Activated CD4-positive, alpha-beta T cell treated with anti-CD3 and anti-CD28 coated beads, Interleukin-2, amount 10 ng/mL, durations not matched to agents 7 days and 5 days (primary cell): Measurements from ENCODE around the gene GLB1L3. TPM values are rescaled to one million over a fixed set of nuclear protein-coding genes. Genes with fewer than 3 reads are reported as not detected.
"Not testable (repeated sequence)": the region's sequence is repeated elsewhere in the genome, so short reads cannot be mapped to it uniquely, and the experiment has no call there.

Experiments
- CTCF ChIA-PET: fragments of 350-600 bp; sonication (Branson Sonifier 250); formaldehyde crosslinking; loops from one replicate; lab custom pipeline; 2021; ENCODE audit warnings: antibody characterized with exemption; lab: Charles Lee
- POLR2A ChIA-PET: fragments of 350-600 bp; sonication (Branson Sonifier 250); formaldehyde crosslinking; loops from one replicate; lab custom pipeline; 2021; ENCODE audit warnings: antibody characterized with exemption; lab: Charles Lee
- DNase-seq: peaks from one replicate; pipeline ENCODE4 v3.0.0-alpha.2; 2020
- H3K27ac Mint-ChIP-seq: one replicate; pipeline ENCODE4 v1.8.0; 2021; ENCODE audit warnings: mild to moderate bottlenecking, moderate library complexity, mixed read lengths
- H3K27me3 Mint-ChIP-seq: one replicate; pipeline ENCODE4 v1.8.0; 2021; ENCODE audit warnings: mixed read lengths
- H3K36me3 Mint-ChIP-seq: one replicate; pipeline ENCODE4 v1.8.0; 2021; ENCODE audit warnings: low read depth, mixed read lengths
- H3K4me1 Mint-ChIP-seq: one replicate; pipeline ENCODE4 v1.8.0; 2021; ENCODE audit warnings: mixed read lengths
- H3K4me3 Mint-ChIP-seq: one replicate; pipeline ENCODE4 v1.8.0; 2021; ENCODE audit warnings: mild to moderate bottlenecking, moderate library complexity, mixed read lengths
- H3K9me3 Mint-ChIP-seq: one replicate; pipeline ENCODE4 v1.8.0; 2021; ENCODE audit warnings: mixed read lengths
- total RNA-seq, 2 experiments: library from RNA; stranded (reverse); gene quantifications; one replicate each; pipeline ENCODE4 v1.2.3, GENCODE V29; 2021

Gene GLB1L3
- total RNA-seq, 2 experiments from 2014 or later: 6.8 to 7.2 TPM

GRCh38 chr11:134294664-134295063 lies 18.5 kb downstream of the GLB1L3 start:
- Mint-ChIP-seq H3K36me3 (peaks cover 5% of the 10 kb centered on the region), H3K9me3 (no peaks in the 10 kb centered on the region), H3K27me3 (no peaks in the 10 kb centered on the region), H3K4me1 (no peaks in the 10 kb centered on the region), H3K4me3 (no peak overlapping the region), H3K27ac (no peak overlapping the region)
- no peak for DNase-seq
- POLR2A ChIA-PET: no interaction called here
- CTCF ChIA-PET: interaction anchor here (2.1 kb wide), 1 partner anchor 18 kb away, joined by 11 read pairs; the partner anchor contains the start of gene GLB1L3

- ChIA-PET CTCF (no interaction called here), POLR2A (no interaction called here)
- peaks cover 4% of the 10 kb centered on the region for H3K36me3 Mint-ChIP-seq
These were observed 36.0 kb downstream of the GLB1L3 start for GRCh38 chr11:134312223-134312622.

GRCh38 chr11:134312807-134313206 lies 36.6 kb downstream of the GLB1L3 start:
- POLR2A ChIA-PET: no interaction called here

More at GRCh38 chr11:134312223-134312622, 36.0 kb downstream of the GLB1L3 start:
- Mint-ChIP-seq H3K9me3 (peaks cover 3% of the 10 kb centered on the region), H3K27ac (no peak overlapping the region), H3K4me1 (no peaks in the 10 kb centered on the region), H3K4me3 (no peak overlapping the region), H3K27me3 (no peaks in the 10 kb centered on the region)
- no peak for DNase-seq

GRCh38 chr11:134313379-134313778 lies 37.2 kb downstream of the GLB1L3 start:
- H3K4me1 Mint-ChIP-seq: no peaks in the 10 kb centered on the region
- no peaks in the 10 kb centered on the region for H3K27me3 Mint-ChIP-seq
- no peak overlapping the region for H3K27ac Mint-ChIP-seq
- no peak for DNase-seq
- peaks cover 12% of the 10 kb centered on the region for H3K9me3 Mint-ChIP-seq
- CTCF ChIA-PET: no interaction called here
- no peak overlapping the region for H3K4me3 Mint-ChIP-seq
- POLR2A ChIA-PET: no interaction called here
- H3K36me3 Mint-ChIP-seq: peaks cover 4% of the 10 kb centered on the region

More at GRCh38 chr11:134312807-134313206, 36.6 kb downstream of the GLB1L3 start:
- Mint-ChIP-seq H3K9me3 (peaks cover 9% of the 10 kb centered on the region), H3K4me1 (no peaks in the 10 kb centered on the region), H3K4me3 (no peak overlapping the region), H3K36me3 (peaks cover 5% of the 10 kb centered on the region), H3K27me3 (no peaks in the 10 kb centered on the region), H3K27ac (no peak overlapping the region)
- CTCF ChIA-PET: no interaction called here
- DNase-seq: no peak

- no peaks in the 10 kb centered on the region for H3K4me1 Mint-ChIP-seq
- no peak overlapping the region for H3K4me3 Mint-ChIP-seq
- H3K27me3 Mint-ChIP-seq: no peaks in the 10 kb centered on the region
- no peak for DNase-seq
- peaks cover 12% of the 10 kb centered on the region for H3K9me3 Mint-ChIP-seq
- ChIA-PET POLR2A (no interaction called here), CTCF (no interaction called here)
- H3K36me3 Mint-ChIP-seq: peaks cover 8% of the 10 kb centered on the region
- no peak overlapping the region for H3K27ac Mint-ChIP-seq
These were observed 37.8 kb downstream of the GLB1L3 start for GRCh38 chr11:134313821-134314607.

- no peak for DNase-seq
- peaks cover 21% of the 10 kb centered on the region for H3K36me3 Mint-ChIP-seq
- CTCF ChIA-PET: interaction anchor here (0.7 kb wide), 1 partner anchor 41 kb away, joined by 3 read pairs; no protein-coding TSS in a partner anchor
- H3K27ac Mint-ChIP-seq: no peak overlapping the region
- H3K4me1 Mint-ChIP-seq: no peaks in the 10 kb centered on the region
- H3K9me3 Mint-ChIP-seq: peaks cover 25% of the 10 kb centered on the region
- POLR2A ChIA-PET: no interaction called here
- H3K4me3 Mint-ChIP-seq: no peak overlapping the region
- H3K27me3 Mint-ChIP-seq: no peaks in the 10 kb centered on the region
These were observed 40.9 kb downstream of the GLB1L3 start for GRCh38 chr11:134317103-134317502.

- POLR2A ChIA-PET, H3K4me3 Mint-ChIP-seq, H3K27ac Mint-ChIP-seq, H3K4me1 Mint-ChIP-seq, H3K27me3 Mint-ChIP-seq, CTCF ChIA-PET, DNase-seq: not testable (repeated sequence)
- peaks cover 25% of the 10 kb centered on the region for H3K9me3 Mint-ChIP-seq
- peaks cover 21% of the 10 kb centered on the region for H3K36me3 Mint-ChIP-seq
These were observed 45.2 kb downstream of the GLB1L3 start for GRCh38 chr11:134321373-134321772.

GRCh38 chr11:134322553-134322952 lies 46.4 kb downstream of the GLB1L3 start:
- Mint-ChIP-seq H3K9me3 (peaks cover 19% of the 10 kb centered on the region), H3K27ac (no peak overlapping the region), H3K4me1 (no peaks in the 10 kb centered on the region)

GRCh38 chr11:134328433-134328832 lies 52.3 kb downstream of the GLB1L3 start:
- Mint-ChIP-seq H3K9me3 (no peaks in the 10 kb centered on the region), H3K27me3 (peaks cover 36% of the 10 kb centered on the region), H3K36me3 (no peaks in the 10 kb centered on the region), H3K4me3 (no peak overlapping the region), H3K4me1 (peaks cover 12% of the 10 kb centered on the region), H3K27ac (no peak overlapping the region)
- CTCF ChIA-PET: no interaction called here
- DNase-seq: no peak
- POLR2A ChIA-PET: no interaction called here

More at GRCh38 chr11:134322553-134322952, 46.4 kb downstream of the GLB1L3 start:
- Mint-ChIP-seq H3K27me3 (peaks cover 7% of the 10 kb centered on the region), H3K4me3 (no peak overlapping the region), H3K36me3 (peaks cover 17% of the 10 kb centered on the region)
- ChIA-PET CTCF (no interaction called here), POLR2A (no interaction called here)
- DNase-seq: no peak

- Mint-ChIP-seq H3K4me1 (peaks cover 12% of the 10 kb centered on the region), H3K9me3 (no peaks in the 10 kb centered on the region), H3K4me3 (peak overlapping the region; percentile 78), H3K36me3 (no peaks in the 10 kb centered on the region), H3K27ac (no peak overlapping the region), H3K27me3 (peaks cover 39% of the 10 kb centered on the region)
- ChIA-PET POLR2A (no interaction called here), CTCF (no interaction called here)
- no peak for DNase-seq
These were observed 54.6 kb downstream of the GLB1L3 start for GRCh38 chr11:134330611-134331353.

GRCh38 chr11:134331354-134332188 lies 55.4 kb downstream of the GLB1L3 start, which contains the start of gene GLB1L2:
TSS of gene GLB1L2 (plus strand) at chr11:134331988. CDS start at chr11:134332062, 74 bp downstream.
- CTCF ChIA-PET: no interaction called here
- Mint-ChIP-seq H3K4me1 (peaks cover 12% of the 10 kb centered on the region), H3K4me3 (peak within 1 kb of the TSS; percentile 78), H3K27me3 (peaks cover 37% of the 10 kb centered on the region), H3K9me3 (no peaks in the 10 kb centered on the region), H3K27ac (no peak within 1 kb of the TSS), H3K36me3 (no peaks in the 10 kb centered on the region)
- POLR2A ChIA-PET: no interaction called here
- peak; percentile 80 for DNase-seq

GRCh38 chr11:134332189-134332631 lies 56.0 kb downstream of the GLB1L3 start:
- Mint-ChIP-seq H3K4me3 (peak overlapping the region; percentile 66), H3K27ac (no peak overlapping the region), H3K27me3 (peaks cover 37% of the 10 kb centered on the region), H3K36me3 (no peaks in the 10 kb centered on the region), H3K4me1 (peaks cover 12% of the 10 kb centered on the region), H3K9me3 (no peaks in the 10 kb centered on the region)
- peak; percentile 15 for DNase-seq
- POLR2A ChIA-PET: no interaction called here
- CTCF ChIA-PET: no interaction called here
